ENCODE results near the gene ABCB4. TPM values are rescaled to one million over a fixed set of nuclear protein-coding genes. Genes with fewer than 3 reads are reported as not detected.
"Not testable (repeated sequence)": the region's sequence is repeated elsewhere in the genome, so short reads cannot be mapped to it uniquely, and the experiment has no call there.

Gene ABCB4
- total RNA-seq, 1 donor from 2014 or later = 12.6 TPM

- no peak overlapping the region for H3K4me3 ChIP-seq (ENCODE audit: low read depth, low read length)
- DNase-seq (ENCODE audit: low read depth) = no peak
- no peak for TF ChIP-seq CTCF (conservative IDR thresholded peaks at IDR 0.05; ENCODE audit: low read depth, low read length)
Observed at GRCh38 chr7:87480386-87480785, 4.9 kb upstream of the ABCB4 start.

- no peak overlapping the region for H3K4me3 ChIP-seq (ENCODE audit: low read depth, low read length)
- TF ChIP-seq CTCF (conservative IDR thresholded peaks at IDR 0.05; ENCODE audit: low read depth, low read length) = no peak
- DNase-seq (ENCODE audit: low read depth) = no peak
Observed at GRCh38 chr7:87479951-87480350, 4.5 kb upstream of the ABCB4 start.

DNA sequence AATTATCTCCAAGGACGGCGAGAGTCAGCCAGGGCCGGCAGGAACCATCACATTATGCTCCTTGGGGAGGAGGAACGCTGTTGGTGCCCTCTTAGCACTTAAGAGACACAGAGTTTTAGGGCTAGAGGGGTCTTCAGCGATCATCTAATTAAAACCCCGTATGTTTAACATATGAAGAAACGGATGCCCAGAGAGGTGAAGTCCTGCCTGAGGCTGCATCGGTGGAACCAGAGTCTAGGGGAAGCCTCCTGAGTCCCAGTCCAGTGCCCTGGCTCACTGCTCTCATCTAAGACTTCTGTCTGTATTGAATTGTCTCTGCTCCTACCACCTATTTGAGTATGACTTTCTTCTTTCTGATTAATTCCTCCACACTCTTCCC is 688 bp upstream of the ABCB4 start:
- TF ChIP-seq CTCF (conservative IDR thresholded peaks at IDR 0.05; ENCODE audit: low read depth, low read length) = no peak
- no peak for DNase-seq (ENCODE audit: low read depth)
- no peak overlapping the region for H3K4me3 ChIP-seq (ENCODE audit: low read depth, low read length)

GRCh38 chr7:87474533-87475358 is 734 bp downstream of the ABCB4 start:
- H3K4me3 ChIP-seq (ENCODE audit: low read depth, low read length) = peak overlapping the region; percentile 57
- DNase-seq (ENCODE audit: low read depth) = peak; percentile 27
- no peak for TF ChIP-seq CTCF (conservative IDR thresholded peaks at IDR 0.05; ENCODE audit: low read depth, low read length)

GRCh38 chr7:87473986-87474385 is 1.5 kb downstream of the ABCB4 start:
- DNase-seq (ENCODE audit: low read depth) = no peak
- no peak overlapping the region for H3K4me3 ChIP-seq (ENCODE audit: low read depth, low read length)
- TF ChIP-seq CTCF (conservative IDR thresholded peaks at IDR 0.05; ENCODE audit: low read depth, low read length) = no peak

DNA sequence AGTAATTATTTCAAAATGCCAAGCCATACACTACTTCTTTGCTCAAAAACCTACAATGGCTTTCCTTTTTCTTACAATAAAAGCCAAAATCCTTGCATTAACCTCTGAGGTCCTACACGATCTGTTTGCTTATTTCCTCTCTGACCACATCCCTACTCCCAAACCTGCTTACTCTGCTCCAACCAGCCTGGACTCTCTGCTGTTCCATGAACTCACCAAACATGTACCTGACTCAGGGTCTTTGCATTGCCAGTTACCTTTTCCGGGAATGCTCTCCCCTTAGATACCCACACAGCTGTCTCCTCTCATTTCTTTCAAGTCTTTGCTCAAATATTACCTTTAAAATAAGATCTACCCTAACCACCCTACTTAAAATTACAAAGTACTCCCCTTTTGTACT is 2.3 kb downstream of the ABCB4 start:
- no peak overlapping the region for H3K4me3 ChIP-seq (ENCODE audit: low read depth, low read length)
- no peak for TF ChIP-seq CTCF (conservative IDR thresholded peaks at IDR 0.05; ENCODE audit: low read depth, low read length)
- no peak for DNase-seq (ENCODE audit: low read depth)

GRCh38 chr7:87471473-87471872 is 4.0 kb downstream of the ABCB4 start:
- H3K4me3 ChIP-seq (ENCODE audit: low read depth, low read length) = no peak overlapping the region
- no peak for DNase-seq (ENCODE audit: low read depth)
- no peak for TF ChIP-seq CTCF (conservative IDR thresholded peaks at IDR 0.05; ENCODE audit: low read depth, low read length)

- not testable (repeated sequence) for H3K4me3 ChIP-seq (ENCODE audit: low read depth, low read length)
Observed at GRCh38 chr7:87469204-87469603, 6.3 kb downstream of the ABCB4 start.

GRCh38 chr7:87465534-87465880 is 10.0 kb downstream of the ABCB4 start:
- H3K4me3 ChIP-seq (ENCODE audit: low read depth, low read length); DNase-seq (ENCODE audit: low read depth): not testable (repeated sequence)

More at GRCh38 chr7:87469204-87469603, 6.3 kb downstream of the ABCB4 start:
- not testable (repeated sequence) for DNase-seq (ENCODE audit: low read depth)

DNA sequence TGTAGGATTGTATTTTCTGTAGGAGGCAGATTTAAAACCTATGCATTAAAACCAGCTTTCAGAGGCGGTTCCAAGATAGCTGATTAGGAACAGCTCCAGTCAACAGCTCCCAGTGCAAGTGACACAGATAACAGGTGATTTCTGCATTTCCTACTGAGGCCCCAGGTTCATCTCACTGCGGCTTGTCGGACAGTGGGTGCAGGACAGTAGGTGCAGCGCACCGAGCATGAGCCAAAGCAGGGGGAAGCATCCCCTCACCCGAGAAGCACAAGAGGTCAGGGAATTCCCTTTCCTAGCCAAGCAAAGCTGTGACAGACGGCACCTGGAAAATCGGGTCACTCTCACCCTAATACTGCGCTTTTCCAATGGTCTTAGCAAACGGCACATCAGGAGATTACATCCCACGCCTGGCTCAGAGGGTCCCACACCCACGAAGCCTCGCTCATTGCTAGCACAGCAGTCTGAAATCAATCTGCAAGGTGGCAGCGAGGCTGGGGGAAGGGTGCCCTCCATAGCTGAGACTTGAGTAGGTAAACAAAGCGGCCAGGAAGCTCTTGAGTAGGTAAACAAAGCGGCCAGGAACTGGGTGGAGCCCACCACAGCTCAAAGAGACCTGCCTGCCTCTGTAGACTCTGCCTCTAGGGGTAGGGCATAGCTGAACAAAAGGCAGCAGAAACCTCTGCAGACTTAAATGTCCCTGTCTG is 10.5 kb downstream of the ABCB4 start:
- not testable (repeated sequence) for H3K4me3 ChIP-seq (ENCODE audit: low read depth, low read length); DNase-seq (ENCODE audit: low read depth)

Measured in epithelial cell of proximal tubule (primary cell).